Muscle of leg (tissue), 16 donors: ENCODE results near the gene GSTO2. TPM values are rescaled to one million over a fixed set of nuclear protein-coding genes. Genes with fewer than 3 reads are reported as not detected.

Source experiments
- DNase-seq: peaks from one replicate; pipeline ENCODE4 v3.0.0; 2013
- H3K27ac ChIP-seq: one replicate; pipeline ENCODE4 v1.5.1; 2013; ENCODE audit warnings: mild to moderate bottlenecking, low read length, control low read depth
- H3K27me3 ChIP-seq: one replicate; pipeline ENCODE4 v1.6.1; 2013; ENCODE audit warnings: low read length; ENCODE audit not compliant: control insufficient read depth, insufficient read depth
- H3K36me3 ChIP-seq: one replicate; pipeline ENCODE4 v1.6.1; 2013; ENCODE audit warnings: low read length; ENCODE audit not compliant: control insufficient read depth, insufficient read depth
- H3K4me1 ChIP-seq: one replicate; pipeline ENCODE4 v1.6.1; 2013; ENCODE audit warnings: low read length; ENCODE audit not compliant: control insufficient read depth, insufficient read depth
- H3K4me3 ChIP-seq: one replicate; pipeline ENCODE4 v1.5.1; 2013; ENCODE audit warnings: low read length, control low read depth
- H3K9me3 ChIP-seq: replicated peaks from 2 replicates; pipeline ENCODE4 v1.6.1; 2013; ENCODE audit warnings: low read depth, low read length; ENCODE audit not compliant: control insufficient read depth
- WGBS: methylation state at CpG from one replicate; pipeline ENCODE4 v1.1.5; 2013; ENCODE audit warnings: missing lambda C conversion rate; ENCODE audit not compliant: insufficient coverage; 5-methylcytosine and 5-hydroxymethylcytosine counted together
- long read RNA-seq, 11 donors: transcript quantifications; one replicate each; lab custom pipeline, GENCODE V29; 2026
- polyA plus RNA-seq, 8 donors: library from polyadenylated mRNA; unstranded; fragments of 120-200 nt; gene quantifications; one replicate each; pipeline versions ENCODE4 v1.2.1 to v1.2.3, GENCODE V29; 2013; ENCODE audit warnings: inconsistent platforms in 1 of 8, low replicate concordance in 1 of 8; ENCODE audit not compliant: insufficient read length in 8 of 8, insufficient read depth in 1 of 8
- total RNA-seq: library from RNA; stranded (reverse); fragments of 120-200 nt; gene quantifications from one replicate; pipeline ENCODE4 v1.2.4, GENCODE V29; 2013

Gene GSTO2
- total RNA-seq (0.89 TPM), polyA plus RNA-seq (1 to 10 TPM in 3 of 8 donors, under 1 TPM in 5; 0.33 to 2.9 (median 0.82) TPM)
- long read RNA-seq, donor 1: 0 reads
- long read RNA-seq, donor 2: 0 reads
- long read RNA-seq, donor 3: 0 reads
- long read RNA-seq, donor 4, partial matches to known transcripts: 0 of 2 reads
- long read RNA-seq, donor 4, other reads (novel, unspliced or antisense): 0 of 2 reads
- long read RNA-seq, donor 5, partial matches to known transcripts: 0 of 2 reads
- long read RNA-seq, donor 5, other reads (novel, unspliced or antisense): 0 of 2 reads
- long read RNA-seq, donor 6, partial matches to known transcripts: 0 of 1 reads
- long read RNA-seq, donor 6, other reads (novel, unspliced or antisense): 0 of 1 reads
- long read RNA-seq, donor 7: 0 reads
- long read RNA-seq, donor 8: 0 reads
- long read RNA-seq, donor 9, full-length matches to known transcripts: 1 of 1 reads
- long read RNA-seq, donor 9, partial matches to known transcripts: 0 of 1 reads
- long read RNA-seq, donor 9, other reads (novel, unspliced or antisense): 0 of 1 reads
- long read RNA-seq, donor 10: 0 reads
- long read RNA-seq, donor 11: 0 reads

DNA sequence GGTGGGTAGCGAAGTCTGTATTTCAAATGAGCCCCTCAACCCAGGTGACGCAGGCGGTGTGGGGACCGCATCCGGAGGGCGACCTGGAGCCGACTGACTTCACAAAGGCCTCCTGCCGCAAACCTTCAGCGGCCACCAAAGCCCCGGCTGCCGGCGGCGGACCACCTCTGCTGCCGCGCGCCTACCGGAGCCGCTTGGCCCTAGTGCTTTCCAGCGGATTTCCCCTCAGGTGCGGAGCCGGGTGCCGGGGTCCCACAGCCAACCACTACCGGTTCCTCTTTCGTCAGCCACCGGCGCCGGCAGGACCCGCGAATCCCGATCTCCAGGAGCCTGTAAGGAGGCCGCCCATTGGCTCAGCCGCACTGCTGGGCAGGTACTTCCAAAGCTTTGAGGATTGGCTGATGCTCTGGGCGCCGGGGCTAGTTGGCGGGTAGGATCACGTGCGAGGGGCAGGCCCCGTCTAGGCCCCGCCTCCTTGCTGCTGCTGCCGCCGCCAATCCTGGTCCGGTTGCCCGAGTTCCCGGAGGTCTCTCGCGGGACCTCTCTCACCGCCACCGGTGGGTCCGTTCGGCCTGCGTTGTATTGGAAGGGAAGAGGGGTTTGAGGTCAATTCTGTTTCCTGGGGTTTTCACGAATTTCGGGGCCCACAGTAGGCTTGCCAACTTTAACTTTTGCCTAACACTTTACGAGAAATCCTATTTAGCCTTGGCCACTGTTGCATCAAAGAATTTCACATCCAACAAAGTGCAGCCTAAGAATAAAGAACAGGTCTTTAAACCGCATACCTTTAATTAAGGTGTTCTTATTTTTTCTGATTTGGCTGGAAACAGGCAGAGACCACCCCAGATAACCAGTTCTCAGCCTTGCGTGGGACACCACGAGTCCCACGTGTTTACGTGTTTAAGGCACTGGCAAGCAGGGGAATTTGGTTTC lies at the start of gene GSTO2:
TSS of gene GSTO2 (plus strand) at position 472 of the 933 bp plus-strand sequence. CDS start 5,732 bp downstream, outside the sequence.
- peaks cover 5% of the 10 kb centered on the region for H3K4me1 ChIP-seq
- peak within 1 kb of the TSS; percentile 95 for H3K4me3 ChIP-seq
- no peaks in the 10 kb centered on the region for H3K9me3 ChIP-seq
- DNase-seq: peak; percentile 99
- peaks cover 5% of the 10 kb centered on the region for H3K36me3 ChIP-seq
- H3K27ac ChIP-seq: peak within 1 kb of the TSS; percentile 88
- H3K27me3 ChIP-seq: no peaks in the 10 kb centered on the region
- under 1% methylated on average over 49 of the region's 59 CpGs for WGBS

DNA sequence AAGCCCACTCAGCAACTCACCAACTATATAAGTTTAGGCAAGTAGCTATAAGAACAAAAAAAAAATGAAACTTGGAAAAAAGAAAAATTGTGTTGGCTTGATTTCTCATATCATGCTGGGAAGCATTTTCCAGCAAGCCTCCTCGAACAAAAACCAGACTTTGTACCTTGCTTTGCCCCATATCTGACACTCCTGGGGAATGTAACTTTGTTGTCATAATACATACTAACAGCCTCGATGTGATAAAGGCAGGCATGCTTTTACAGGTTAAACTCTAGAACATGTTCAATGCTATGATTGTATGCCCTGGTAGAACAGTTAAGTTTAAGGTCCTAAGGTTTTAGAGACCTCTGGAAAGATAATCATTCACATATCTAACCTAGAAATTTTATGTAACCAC lies 48.5 kb upstream of the GSTO2 start:
- Histone ChIP-seq H3K4me1 (peaks cover 2% of the 10 kb centered on the region), H3K9me3 (no peaks in the 10 kb centered on the region), H3K27ac (no peak overlapping the region), H3K4me3 (no peak overlapping the region), H3K36me3 (no peaks in the 10 kb centered on the region), H3K27me3 (no peaks in the 10 kb centered on the region)
- no peak for DNase-seq
- no CpG with 5 or more reads among the region's 2 CpGs for WGBS

DNA sequence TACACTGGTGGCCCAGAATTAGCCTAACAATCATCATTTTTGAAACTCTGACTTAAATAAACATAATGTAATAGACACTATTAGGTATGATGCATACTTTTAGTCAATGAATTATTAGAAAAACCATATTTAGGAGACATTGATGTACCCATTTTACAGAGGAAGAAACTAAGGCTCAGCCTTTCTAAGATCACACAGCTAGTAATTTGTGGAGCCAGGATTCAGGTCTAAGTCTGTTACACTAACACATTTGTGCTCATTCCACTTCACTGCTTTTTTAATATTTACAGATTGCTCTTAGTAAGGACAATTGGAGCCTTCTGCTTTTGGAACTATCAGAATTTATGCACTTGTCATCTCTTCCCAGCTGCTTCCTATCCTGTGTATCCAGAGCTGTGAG lies 45.7 kb upstream of the GSTO2 start:
- no peak overlapping the region for H3K27ac ChIP-seq
- no peak overlapping the region for H3K4me3 ChIP-seq
- H3K27me3 ChIP-seq: no peaks in the 10 kb centered on the region
- no peaks in the 10 kb centered on the region for H3K36me3 ChIP-seq
- peaks cover 2% of the 10 kb centered on the region for H3K4me1 ChIP-seq
- DNase-seq: no peak
- no peaks in the 10 kb centered on the region for H3K9me3 ChIP-seq

- no CpG with 5 or more reads among the region's 4 CpGs for WGBS
- peaks cover 5% of the 10 kb centered on the region for H3K4me1 ChIP-seq
These were observed 38.5 kb upstream of the GSTO2 start for GRCh38 chr10:104230490-104230889.

DNA sequence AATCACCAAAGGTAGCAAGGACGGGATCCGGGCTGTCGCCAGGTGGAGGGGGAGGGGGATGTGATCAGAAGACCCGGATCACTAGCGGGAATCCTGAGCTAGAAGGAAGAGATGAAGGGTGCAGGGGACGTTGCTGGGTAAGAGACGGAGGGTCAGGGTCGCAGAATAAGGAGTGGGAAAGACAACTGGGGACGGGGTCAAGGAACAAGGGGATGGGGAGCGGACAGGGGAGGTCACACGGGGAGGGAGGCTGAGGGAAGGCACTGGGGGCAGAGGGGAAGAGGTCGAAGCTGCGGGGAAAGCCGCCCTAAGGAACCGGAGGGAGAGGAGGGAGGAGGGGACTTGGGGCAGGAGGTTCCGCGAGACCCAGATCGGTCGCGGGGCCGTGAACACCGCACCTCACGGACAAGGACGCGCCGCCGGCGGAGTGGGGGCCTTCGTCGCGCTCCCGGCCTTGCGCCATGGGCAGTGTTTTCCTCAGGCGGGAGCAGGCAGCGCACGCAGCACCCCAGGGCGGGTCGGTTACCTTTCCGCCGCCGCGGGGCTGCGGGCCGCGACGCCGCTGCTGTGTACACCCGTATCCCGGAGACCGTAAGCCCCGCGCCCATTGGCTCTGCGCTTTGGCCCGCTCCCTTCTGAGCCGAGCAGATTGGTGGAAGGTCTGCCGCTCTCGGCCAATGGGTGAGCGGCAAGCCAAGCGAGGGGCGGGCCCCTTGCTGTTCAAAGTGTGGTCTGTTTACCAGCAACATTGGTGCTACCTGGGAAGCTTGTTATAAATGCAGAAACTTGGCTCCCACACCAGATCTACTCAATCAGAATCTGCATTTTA lies 37.0 kb upstream of the GSTO2 start, which contains the start of gene CFAP43:
TSS of gene CFAP43 (minus strand) at position 581 of the 829 bp plus-strand sequence. CDS start at position 463, 118 bp downstream.
- Histone ChIP-seq H3K27me3 (peaks cover 2% of the 10 kb centered on the region), H3K36me3 (no peaks in the 10 kb centered on the region), H3K9me3 (no peaks in the 10 kb centered on the region), H3K27ac (no peak within 1 kb of the TSS), H3K4me1 (peaks cover 5% of the 10 kb centered on the region), H3K4me3 (peak within 1 kb of the TSS; percentile 75)
- under 1% methylated on average over 59 of the region's 60 CpGs for WGBS
- peak; percentile 98 for DNase-seq

More at GRCh38 chr10:104230490-104230889, 38.5 kb upstream of the GSTO2 start:
- H3K36me3 ChIP-seq: no peaks in the 10 kb centered on the region
- no peaks in the 10 kb centered on the region for H3K27me3 ChIP-seq
- DNase-seq: no peak
- H3K4me3 ChIP-seq: no peak overlapping the region
- no peaks in the 10 kb centered on the region for H3K9me3 ChIP-seq
- H3K27ac ChIP-seq: no peak overlapping the region

DNA sequence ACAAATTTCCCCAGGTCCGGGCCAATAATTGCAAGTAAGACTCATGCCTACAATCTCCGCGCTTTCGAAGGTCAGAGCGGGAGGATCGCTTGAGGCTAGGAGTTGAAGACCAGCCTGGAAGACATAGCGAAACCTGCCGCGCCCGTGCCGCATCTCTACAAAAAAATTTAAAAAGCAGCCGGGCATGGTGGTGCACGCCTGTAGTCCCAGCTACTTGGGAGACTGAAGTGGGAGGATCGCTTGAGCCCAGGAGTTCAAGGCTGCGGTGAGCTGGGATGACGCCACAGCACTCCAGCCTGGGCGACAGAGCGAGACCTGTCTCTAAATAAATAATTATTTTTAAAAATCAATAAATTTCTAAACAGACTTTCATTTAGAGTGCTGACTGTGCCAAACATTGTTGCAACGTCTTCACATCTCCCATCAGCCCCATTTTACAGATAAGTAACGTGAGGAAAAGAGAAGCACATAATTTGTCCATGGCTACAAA lies 36.3 kb upstream of the GSTO2 start:
- WGBS: 2% methylated on average over 14 of the region's 20 CpGs
- no peaks in the 10 kb centered on the region for H3K9me3 ChIP-seq
- H3K27ac ChIP-seq: no peak overlapping the region
- peaks cover 2% of the 10 kb centered on the region for H3K27me3 ChIP-seq
- no peak for DNase-seq
- peaks cover 5% of the 10 kb centered on the region for H3K4me1 ChIP-seq
- H3K4me3 ChIP-seq: peak overlapping the region; percentile 75
- no peaks in the 10 kb centered on the region for H3K36me3 ChIP-seq

- Histone ChIP-seq H3K27me3 (peaks cover 2% of the 10 kb centered on the region), H3K4me1 (peaks cover 5% of the 10 kb centered on the region), H3K27ac (no peak overlapping the region), H3K9me3 (no peaks in the 10 kb centered on the region), H3K36me3 (no peaks in the 10 kb centered on the region), H3K4me3 (no peak overlapping the region)
- WGBS: no CpG with 5 or more reads among the region's 1 CpG
- no peak for DNase-seq
These were observed 35.2 kb upstream of the GSTO2 start for GRCh38 chr10:104233817-104234216.

- no peak overlapping the region for H3K27ac ChIP-seq
- H3K27me3 ChIP-seq: peaks cover 2% of the 10 kb centered on the region
- H3K9me3 ChIP-seq: no peaks in the 10 kb centered on the region
- no peak overlapping the region for H3K4me3 ChIP-seq
- WGBS: 89% methylated on average over 1 of the region's 1 CpG
- peaks cover 5% of the 10 kb centered on the region for H3K4me1 ChIP-seq
- DNase-seq: no peak
- no peaks in the 10 kb centered on the region for H3K36me3 ChIP-seq
These were observed 34.0 kb upstream of the GSTO2 start for GRCh38 chr10:104234934-104235333.

- H3K27ac ChIP-seq: no peak overlapping the region
These were observed 33.2 kb upstream of the GSTO2 start for GRCh38 chr10:104235801-104236200.

More at GRCh38 chr10:104235801-104236200, 33.2 kb upstream of the GSTO2 start:
- WGBS: no CpG with 5 or more reads among the region's 3 CpGs
- peaks cover 2% of the 10 kb centered on the region for H3K27me3 ChIP-seq
- no peaks in the 10 kb centered on the region for H3K9me3 ChIP-seq
- H3K4me1 ChIP-seq: peaks cover 5% of the 10 kb centered on the region
- no peaks in the 10 kb centered on the region for H3K36me3 ChIP-seq
- H3K4me3 ChIP-seq: no peak overlapping the region
- DNase-seq: no peak
